Measurements from ENCODE around the gene RCOR1.
"Not testable (repeated sequence)": the region's sequence is repeated elsewhere in the genome, so short reads cannot be mapped to it uniquely, and the experiment has no call there.

Gene RCOR1

DNA sequence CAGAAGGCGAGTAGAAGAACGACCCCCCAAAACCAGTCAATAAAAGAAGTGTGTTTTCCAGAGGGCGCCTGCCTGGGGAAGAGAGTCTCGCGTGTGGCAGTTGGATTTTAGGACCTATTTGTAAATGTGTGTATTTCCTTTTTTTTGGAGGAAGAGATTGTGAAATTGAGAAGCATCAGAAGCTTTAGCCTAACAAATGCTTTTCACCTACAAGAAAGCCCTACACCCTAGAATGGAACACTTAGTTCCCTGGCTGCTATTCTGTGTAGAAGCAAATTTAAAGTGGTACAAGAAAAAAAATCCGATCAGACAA lies 1.3 kb downstream of the RCOR1 start:
- DNase-seq = no peak

GRCh38 chr14:102594514-102595175 lies 2.2 kb downstream of the RCOR1 start:
- peak; percentile 59 for DNase-seq

- no peak for DNase-seq
Observed at GRCh38 chr14:102601378-102601925, 9.0 kb downstream of the RCOR1 start.

DNA sequence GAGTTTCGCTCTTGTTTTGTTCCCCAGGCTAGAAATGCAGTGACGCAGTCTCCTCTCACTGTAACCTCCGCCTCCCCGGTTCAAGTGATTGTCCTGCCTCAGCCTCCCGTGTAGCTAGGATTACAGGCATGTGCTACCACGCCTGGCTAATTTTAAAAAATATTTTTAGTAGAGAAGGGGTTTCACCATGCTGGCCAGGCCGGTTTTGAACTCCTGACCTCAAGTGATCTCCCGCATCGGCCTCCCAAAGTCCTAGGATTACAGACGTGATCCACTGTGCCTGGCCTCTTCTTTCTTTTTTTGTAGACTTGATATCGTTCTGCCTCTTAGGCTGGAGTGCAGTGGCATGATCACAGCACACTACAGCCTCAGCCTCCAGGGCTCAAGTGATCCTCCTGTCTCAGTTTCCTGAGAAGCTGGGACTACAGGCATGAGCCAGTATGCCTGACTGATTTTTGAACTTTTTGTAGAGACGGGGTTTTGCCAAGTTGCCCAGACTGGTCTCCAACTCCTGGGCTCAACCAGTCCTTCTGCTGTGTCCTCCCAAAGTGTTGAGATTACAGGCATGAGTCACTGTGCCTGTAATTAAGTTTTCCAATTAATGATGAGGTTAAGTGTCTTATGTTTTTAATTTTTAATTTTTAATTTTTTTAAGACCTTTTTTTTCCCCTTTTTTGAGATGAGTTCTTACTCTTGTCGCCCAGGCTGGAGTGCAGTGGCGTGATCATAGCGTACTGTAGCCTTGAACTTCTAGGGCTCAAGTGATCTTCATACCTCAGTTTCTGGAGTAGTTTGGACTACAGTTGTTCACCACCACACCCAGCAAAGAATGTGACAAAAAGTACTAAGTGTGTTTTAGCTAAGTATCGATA lies 10.2 kb downstream of the RCOR1 start:
- no peak for DNase-seq

DNA sequence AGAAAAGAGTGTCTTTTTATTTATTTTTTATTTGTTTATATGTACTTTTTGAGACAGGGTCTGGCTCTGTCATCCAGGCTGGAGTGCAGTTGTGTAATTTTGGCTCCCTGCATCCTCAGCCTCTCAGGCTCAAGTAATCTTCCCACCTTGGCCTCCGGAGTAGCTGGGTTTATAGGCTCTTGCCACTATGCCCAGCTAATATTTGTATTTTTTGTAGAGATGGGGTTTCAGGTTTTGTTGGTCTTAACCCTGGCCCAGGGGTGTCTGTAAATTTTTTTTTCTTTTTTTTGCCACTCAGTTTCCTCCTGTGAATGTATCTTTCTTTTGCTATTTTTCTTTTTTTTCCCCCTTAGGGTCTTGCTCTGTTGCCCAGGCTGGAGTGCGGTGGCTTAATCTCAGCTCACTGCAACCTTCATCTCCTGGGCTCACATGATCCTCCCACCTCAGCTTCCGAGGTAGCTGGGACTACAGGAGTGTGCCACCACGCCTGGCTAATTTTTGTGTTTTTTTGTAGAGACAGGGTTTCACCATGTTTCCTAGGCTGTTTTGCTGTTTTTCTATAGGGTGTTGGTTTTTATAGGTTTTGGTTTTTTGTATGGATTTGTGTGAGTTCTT lies 11.0 kb downstream of the RCOR1 start:
- DNase-seq = no peak

- DNase-seq = no peak
Observed at GRCh38 chr14:102604183-102604582, 11.7 kb downstream of the RCOR1 start.

GRCh38 chr14:102605029-102605428 lies 12.6 kb downstream of the RCOR1 start:
- no peak for DNase-seq

DNA sequence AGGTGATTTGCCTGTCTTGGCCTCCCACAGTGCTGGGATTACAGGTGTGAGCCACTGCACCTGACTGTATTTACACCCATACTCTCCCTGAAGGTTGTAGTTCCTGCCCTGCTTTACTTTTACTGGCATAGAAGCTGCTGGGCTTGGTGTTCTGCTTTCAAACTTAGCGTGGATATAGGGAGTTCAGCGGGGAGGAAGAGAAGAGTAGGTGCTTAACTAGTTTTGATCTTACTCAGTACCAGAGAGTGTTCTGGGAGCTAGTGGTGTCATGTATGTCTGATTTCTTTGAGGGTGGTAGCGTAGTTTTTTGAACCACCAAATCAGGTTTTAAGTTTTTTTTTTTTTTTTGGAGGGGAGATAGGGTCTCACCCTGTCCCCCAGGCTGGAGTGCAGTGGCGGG lies 13.8 kb downstream of the RCOR1 start:
- DNase-seq = no peak

GRCh38 chr14:102608064-102608446 lies 15.6 kb downstream of the RCOR1 start:
- no peak for DNase-seq

DNA sequence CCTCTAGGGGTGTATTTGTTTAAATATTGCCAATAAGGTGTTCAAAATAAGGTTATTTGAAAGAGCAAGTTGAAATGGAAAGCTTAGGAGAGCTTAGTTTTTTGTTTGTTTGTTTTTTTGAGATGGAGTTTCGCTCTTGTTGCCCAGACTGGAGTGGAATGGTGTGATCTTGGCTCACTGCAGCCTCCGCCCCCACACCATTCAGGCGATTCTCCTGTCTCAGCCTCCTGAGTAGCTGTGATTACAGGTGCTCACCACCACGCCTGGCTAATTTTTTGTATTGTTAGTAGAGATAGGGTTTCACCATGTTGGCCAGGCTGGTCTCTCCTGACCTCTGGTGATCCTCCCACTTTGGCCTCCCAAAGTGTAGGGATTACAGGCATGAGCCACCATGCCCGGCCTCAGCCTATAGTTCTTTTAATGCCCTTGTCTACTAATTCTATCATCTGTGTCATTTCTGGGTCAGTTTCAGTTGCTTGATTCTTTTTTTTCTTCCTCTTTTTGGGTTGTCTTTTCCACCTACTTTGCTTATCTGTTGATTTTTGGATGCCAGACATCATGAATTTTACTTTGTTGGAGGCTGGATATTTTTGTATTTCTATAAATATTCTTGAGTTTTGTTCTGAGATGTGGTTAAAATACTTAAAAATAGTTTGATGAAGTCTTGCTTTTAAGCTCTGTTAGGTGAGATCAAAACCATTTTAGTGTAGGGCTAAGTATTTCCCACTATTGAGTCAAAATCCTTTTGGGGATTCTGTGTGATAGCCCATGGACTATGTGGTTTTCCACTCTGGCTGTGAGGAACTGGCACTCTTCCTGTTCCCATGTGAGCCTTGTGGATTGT lies 18.7 kb downstream of the RCOR1 start:
- DNase-seq = no peak

- DNase-seq = no peak
Observed at GRCh38 chr14:102616318-102616717, 23.9 kb downstream of the RCOR1 start.

DNA sequence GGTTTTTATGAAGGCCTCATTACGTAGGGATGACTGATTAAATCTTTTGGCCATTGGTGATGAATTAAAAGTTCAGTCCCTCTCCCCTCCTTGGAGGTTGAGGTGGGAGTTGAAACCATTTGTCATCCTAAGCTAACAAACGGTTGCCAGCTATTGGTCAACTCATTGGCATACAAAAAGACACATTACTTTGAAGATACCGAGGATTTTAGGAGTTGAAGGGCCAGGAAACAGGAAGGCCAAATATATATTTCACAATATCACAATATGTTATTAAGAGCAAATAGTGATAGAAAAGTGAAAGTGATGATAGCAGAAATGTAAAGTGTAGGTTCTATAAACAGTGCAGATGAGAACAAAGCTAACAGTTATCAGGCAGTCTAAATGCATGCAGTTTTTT lies 24.4 kb downstream of the RCOR1 start:
- DNase-seq = no peak

DNA sequence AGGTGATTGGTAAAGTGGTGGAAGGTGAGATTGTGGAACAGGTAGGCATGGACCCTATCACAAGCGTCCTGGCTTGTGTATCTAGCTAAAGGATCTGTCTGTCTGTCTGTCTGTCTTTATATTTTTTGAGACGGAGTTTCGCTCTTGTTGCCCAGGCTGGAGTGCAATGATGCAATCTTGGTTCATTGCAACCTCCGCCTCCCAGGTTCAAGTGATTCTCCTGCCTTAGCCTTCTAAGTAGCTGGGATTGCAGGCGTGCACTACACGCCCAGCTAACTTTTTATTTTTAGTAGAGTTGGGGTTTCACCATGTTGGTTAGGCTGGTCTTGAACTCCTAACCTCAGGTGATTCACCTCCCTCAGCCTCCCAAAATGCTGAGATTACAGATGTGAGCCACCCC lies 26.6 kb downstream of the RCOR1 start:
- DNase-seq = not testable (repeated sequence)

- DNase-seq = no peak
Observed at GRCh38 chr14:102620413-102620812, 28.0 kb downstream of the RCOR1 start.

- no peak for DNase-seq
Observed at GRCh38 chr14:102622262-102622885, 29.9 kb downstream of the RCOR1 start.

DNA sequence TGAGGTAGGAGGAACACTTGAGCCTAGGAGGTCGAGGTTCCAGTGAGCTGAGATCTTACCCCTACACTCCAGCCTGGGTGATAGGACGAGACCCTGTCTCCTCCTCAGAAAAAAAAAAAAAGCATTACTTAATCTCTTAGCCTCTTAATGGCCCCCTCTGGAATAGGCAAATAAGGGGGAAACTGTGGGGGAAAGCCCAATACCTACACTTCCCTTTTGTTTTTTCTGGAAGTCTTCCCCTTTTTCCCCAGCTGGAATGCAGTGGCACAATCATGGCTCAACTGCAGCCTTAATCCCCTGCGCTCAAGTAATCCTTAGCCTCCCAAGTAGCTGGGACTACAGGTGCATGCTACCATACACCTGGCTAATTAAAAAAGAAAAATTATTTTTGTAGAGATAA lies 32.2 kb downstream of the RCOR1 start:
- no peak for DNase-seq

DNA sequence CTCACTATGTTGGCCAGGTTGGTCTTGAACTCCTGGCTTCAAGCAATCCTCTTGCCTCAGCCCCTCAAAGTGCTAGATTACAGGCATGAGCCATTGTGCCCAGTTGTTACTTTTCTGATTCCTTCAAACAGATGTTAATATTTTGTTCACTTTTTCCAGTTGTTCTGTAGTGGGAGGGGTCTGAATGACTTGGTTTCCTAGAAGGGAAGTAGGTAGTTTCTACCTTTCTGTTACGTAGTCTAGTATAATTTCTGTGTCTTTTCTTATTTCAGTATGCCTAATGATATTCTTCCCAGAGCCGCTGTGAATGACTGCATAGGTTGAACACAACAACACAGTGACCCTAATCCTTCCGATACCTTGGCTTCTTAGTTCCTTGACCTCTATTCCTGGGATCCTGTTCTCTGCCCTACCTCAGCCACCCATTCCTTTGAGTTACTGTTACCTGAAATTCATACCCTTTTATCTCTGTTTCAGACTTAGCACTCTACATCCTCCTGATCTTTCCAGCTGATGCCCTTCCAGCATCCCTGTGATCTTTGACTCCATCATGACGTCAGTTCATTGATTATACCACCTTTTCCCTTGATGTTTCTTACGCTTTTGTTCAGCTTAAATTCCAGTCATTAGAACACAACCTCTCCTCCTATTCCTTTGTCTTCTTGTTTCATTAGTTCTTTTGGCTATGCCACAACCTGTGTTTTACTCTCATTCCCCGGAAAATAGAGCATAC lies 33.3 kb downstream of the RCOR1 start:
- no peak for DNase-seq

DNA sequence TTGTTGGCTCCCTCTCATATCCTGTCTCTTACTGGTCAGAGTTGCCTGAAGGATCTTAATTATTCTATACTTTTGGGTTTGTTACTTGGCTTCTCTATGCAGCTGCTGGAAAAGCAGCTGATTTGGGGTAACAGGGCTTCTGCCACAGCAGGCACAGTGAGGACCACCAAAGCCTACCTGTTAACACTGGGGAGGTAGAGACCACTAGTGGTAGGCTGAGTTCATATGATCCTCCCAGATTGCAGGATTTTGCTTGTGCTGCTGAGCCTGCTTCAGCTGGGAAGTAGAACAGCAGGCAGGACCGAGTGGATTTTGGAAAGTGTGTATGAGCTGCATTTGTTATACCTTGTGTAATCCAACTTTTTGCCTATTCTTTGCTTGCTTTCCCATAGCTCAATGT lies 34.1 kb downstream of the RCOR1 start:
- DNase-seq = no peak

- no peak for DNase-seq
Observed at GRCh38 chr14:102629011-102629444, 36.6 kb downstream of the RCOR1 start.

DNA sequence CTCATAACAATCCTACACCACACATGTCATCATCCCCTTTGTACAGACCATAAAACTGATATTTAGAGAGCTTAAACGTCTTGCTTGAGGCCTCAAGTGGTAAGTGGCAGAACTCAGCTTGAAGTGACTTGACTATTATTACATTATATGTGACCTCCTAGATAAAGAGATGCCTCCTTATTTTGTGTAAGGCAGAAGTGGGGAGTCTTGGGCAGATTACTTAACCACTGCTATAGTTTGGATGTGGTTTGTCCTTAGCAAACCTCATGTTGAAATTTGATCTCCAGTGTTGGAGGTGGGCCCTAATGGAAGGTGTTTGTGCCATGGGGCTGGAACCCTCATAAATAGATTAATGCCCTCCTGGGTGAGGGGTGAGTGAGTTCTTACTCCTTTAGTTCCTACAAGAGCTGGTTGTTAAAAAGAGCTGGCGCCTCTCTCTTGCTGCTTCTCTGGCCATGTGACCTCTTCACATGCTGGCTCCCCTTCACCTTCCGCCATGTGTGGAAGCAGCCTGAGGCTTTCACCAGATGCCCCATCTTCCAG lies 37.4 kb downstream of the RCOR1 start:
- DNase-seq = no peak

- DNase-seq = no peak
Observed at GRCh38 chr14:102630405-102630804, 38.0 kb downstream of the RCOR1 start.
